Measurements from ENCODE around the gene STX4.

- TF ChIP-seq ZNF274 (IDR thresholded peaks at IDR 0.05; ENCODE audit: low read depth, low read length): no peak
- no peak for TF ChIP-seq POLR2A (IDR thresholded peaks at IDR 0.05; ENCODE audit: borderline replicate concordance, extremely low read depth, insufficient read depth, insufficient read length)
- TF ChIP-seq, protein P1, sequence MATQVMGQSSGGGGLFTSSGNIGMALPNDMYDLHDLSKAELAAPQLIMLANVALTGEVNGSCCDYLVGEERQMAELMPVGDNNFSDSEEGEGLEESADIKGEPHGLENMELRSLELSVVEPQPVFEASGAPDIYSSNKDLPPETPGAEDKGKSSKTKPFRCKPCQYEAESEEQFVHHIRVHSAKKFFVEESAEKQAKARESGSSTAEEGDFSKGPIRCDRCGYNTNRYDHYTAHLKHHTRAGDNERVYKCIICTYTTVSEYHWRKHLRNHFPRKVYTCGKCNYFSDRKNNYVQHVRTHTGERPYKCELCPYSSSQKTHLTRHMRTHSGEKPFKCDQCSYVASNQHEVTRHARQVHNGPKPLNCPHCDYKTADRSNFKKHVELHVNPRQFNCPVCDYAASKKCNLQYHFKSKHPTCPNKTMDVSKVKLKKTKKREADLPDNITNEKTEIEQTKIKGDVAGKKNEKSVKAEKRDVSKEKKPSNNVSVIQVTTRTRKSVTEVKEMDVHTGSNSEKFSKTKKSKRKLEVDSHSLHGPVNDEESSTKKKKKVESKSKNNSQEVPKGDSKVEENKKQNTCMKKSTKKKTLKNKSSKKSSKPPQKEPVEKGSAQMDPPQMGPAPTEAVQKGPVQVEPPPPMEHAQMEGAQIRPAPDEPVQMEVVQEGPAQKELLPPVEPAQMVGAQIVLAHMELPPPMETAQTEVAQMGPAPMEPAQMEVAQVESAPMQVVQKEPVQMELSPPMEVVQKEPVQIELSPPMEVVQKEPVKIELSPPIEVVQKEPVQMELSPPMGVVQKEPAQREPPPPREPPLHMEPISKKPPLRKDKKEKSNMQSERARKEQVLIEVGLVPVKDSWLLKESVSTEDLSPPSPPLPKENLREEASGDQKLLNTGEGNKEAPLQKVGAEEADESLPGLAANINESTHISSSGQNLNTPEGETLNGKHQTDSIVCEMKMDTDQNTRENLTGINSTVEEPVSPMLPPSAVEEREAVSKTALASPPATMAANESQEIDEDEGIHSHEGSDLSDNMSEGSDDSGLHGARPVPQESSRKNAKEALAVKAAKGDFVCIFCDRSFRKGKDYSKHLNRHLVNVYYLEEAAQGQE (IDR thresholded peaks at IDR 0.05; ENCODE audit: low read depth): no peak
- TF ChIP-seq EGR1 (IDR thresholded peaks at IDR 0.05; ENCODE audit: low read depth): no peak
- no peak for TF ChIP-seq POLR2AphosphoS5 (IDR thresholded peaks at IDR 0.05; ENCODE audit: low read depth, low read length)
- no peak for TF ChIP-seq ZFX (IDR thresholded peaks at IDR 0.05)
- TF ChIP-seq CTCF (IDR thresholded peaks at IDR 0.05 in 2 of 3, conservative IDR thresholded peaks at IDR 0.05 in 1 of 3; ENCODE audit: borderline replicate concordance in 1 of 3, insufficient read depth in 1 of 3, low read depth in 2 of 3, low read length in 2 of 3): no peak
- no peak for TF ChIP-seq CEBPB (IDR thresholded peaks at IDR 0.05; ENCODE audit: low read depth)
- TF ChIP-seq EZH2phosphoT487 (IDR thresholded peaks at IDR 0.05; ENCODE audit: borderline replicate concordance): no peak
- TF ChIP-seq ATF3 (IDR thresholded peaks at IDR 0.05): no peak
Measured at GRCh38 chr16:31085411-31085810, 52.1 kb downstream of the STX4 start.
